Stimulated activated CD8-positive, alpha-beta memory T cell treated with anti-CD3 and anti-CD28 coated beads, Interleukin-15, amount 100 ng/mL, for 48 hours (primary cell): Measurements from ENCODE around the gene FABP6.
"Not testable (repeated sequence)": the region's sequence is repeated elsewhere in the genome, so short reads cannot be mapped to it uniquely, and the experiment has no call there.

Experiments
- DNase-seq, 2 donors: peaks; one replicate each; pipeline ENCODE4 v3.0.0-alpha.2; 2020; ENCODE audit warnings: low read depth in 2 of 2

The FABP6 gene, protein sequence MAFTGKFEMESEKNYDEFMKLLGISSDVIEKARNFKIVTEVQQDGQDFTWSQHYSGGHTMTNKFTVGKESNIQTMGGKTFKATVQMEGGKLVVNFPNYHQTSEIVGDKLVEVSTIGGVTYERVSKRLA

DNA sequence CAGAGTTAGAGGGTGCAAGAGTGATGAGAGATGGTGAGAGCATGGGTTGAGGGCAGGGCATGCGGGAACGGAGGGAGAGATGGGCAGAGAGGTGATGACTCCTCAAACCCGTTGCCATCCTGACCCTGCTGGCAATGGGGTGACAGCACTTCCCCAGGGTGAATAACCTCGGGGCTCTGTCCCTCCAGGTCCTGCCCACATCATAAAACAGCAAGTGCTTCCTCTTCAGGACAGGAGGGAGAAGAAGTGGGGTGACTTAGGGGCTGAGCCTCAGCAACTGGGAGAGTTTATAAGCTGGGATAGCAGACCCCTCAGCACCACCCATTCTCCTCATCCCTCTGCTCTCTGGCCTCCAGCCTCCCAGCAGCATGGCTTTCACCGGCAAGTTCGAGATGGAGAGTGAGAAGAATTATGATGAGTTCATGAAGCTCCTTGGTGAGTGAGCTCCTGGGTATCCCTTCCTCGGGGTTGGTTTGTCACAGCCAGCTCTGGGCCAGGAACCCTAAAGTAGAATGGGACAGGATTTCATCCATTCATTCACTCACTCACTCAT is at the start of gene FABP6:
FABP6 (plus strand) TSS at position 317 of the 553 bp plus-strand sequence; CDS start at position 369, 52 bp downstream.
- no peak for DNase-seq

GRCh38 chr5:160180931-160181330 is 48.4 kb upstream of the FABP6 start:
- DNase-seq, result no peak

GRCh38 chr5:160181965-160182622 is 47.2 kb upstream of the FABP6 start:
- no peak for DNase-seq

DNA sequence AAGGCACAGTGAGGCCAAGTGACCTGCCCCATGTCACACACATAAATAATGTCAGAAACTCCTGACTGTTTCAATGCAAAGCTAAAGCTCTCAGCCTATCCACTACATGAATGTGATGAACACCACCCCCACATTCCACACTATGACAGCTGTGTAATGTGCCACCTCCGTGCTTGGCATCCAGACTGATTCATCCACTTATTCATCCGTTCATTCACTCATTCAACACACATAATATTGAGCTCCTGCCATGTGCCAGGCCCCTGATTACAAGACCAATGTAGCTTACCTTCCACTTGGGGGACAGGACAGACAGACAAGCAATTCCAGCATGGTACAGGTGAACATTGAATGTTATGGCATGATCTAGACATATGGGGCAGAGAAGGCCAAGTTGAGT is 46.2 kb upstream of the FABP6 start:
- no peak for DNase-seq

- DNase-seq, result no peak
Observed at GRCh38 chr5:160185626-160186360, 43.5 kb upstream of the FABP6 start.

GRCh38 chr5:160186480-160186879 is 42.8 kb upstream of the FABP6 start:
- DNase-seq, result no peak

- DNase-seq, result no peak
Observed at GRCh38 chr5:160187091-160187490, 42.2 kb upstream of the FABP6 start.

GRCh38 chr5:160188141-160189015 is 40.9 kb upstream of the FABP6 start:
- no peak for DNase-seq

- DNase-seq, result no peak
Observed at GRCh38 chr5:160192424-160192823, 36.9 kb upstream of the FABP6 start.

DNA sequence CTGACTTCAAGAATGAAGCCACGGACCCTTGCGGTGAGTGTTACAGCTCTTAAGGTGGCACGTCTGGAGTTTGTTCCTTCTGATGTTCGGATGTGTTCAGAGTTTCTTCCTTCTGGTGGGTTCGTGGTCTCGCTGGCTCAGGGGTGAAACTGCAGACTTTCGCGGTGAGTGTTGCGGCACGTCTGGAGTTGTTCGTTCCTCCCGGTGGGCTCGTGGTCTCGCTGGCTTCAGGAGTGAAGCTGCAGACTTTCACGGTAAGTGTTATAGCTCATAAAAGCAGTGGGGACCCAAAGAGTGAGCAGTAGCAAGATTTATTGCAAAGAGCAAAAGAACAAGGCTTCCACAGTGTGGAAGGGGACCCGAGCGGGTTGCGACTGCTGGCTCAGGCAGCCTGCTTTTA is 36.2 kb upstream of the FABP6 start:
- not testable (repeated sequence) for DNase-seq

DNA sequence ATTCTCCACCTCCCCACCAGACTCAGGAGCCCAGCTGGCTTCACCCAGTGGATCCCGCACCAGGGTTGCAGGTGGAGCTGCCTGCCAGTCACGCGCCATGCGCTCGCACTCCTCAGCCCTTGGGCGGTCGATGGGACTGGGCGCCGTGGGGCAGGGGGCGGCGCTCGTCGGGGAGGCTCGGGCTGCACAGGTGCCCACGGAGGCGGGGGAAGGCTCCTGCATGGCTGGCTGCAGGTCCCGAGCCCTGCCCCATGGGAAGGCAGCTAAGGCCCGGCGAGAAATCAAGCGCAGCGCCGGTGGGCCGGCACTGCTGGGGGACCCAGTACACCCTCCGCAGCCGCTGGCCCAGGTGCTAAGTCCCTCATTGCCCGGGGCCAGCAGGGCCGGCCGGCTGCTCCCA is 35.5 kb upstream of the FABP6 start:
- not testable (repeated sequence) for DNase-seq

- no peak for DNase-seq
Observed at GRCh38 chr5:160197341-160198144, 31.8 kb upstream of the FABP6 start.

GRCh38 chr5:160198146-160198545 is 31.2 kb upstream of the FABP6 start:
- no peak for DNase-seq

DNA sequence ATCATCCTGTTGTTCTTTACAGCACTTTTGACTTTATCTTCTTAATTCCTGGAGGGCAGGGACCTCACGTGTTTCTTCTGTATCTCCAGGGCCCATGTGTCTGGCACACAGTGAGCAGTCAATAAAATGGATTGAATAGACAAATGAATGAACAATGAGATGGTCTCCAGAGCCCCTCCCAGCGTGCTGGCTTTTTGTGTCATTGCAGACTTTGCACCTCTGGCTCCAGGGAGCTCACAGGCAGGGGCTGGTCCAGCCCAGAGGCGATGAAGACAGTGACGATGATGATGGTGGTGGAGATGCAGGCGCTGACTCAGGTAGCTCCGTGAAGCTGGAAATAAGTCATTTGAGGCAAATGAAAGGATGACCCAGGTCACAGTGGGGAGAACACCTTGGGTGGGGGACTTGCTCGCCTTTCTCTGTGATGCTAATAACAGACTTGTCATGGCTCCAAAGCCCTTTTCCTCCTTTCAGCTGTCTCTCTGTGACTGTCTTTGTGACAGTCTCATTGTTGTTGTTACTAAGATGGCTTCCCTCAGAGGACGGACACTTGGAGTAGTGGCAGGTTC is 30.4 kb upstream of the FABP6 start:
- no peak for DNase-seq

- peak; percentile 52 to 56 for DNase-seq
Observed at GRCh38 chr5:160199410-160199911, 29.8 kb upstream of the FABP6 start.

DNA sequence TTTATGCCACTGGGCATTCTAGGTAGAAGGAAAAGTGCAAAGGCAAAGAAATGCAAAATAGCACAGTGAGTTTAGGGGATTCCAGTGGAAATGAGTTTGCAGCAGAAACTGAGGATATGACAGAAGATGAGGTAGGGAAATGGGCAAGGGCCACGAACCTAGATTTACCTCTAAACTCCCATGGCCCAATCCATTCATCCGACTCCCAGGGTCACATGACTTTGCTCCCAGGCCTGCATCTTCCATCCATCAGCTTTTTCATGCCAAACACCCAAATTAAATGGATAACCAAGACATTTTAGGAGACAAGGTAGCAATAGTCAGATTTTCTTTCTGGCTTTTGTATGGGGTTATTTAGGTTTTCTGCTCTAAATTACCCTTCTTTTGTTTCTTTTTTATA is 22.2 kb upstream of the FABP6 start:
- no peak for DNase-seq

DNA sequence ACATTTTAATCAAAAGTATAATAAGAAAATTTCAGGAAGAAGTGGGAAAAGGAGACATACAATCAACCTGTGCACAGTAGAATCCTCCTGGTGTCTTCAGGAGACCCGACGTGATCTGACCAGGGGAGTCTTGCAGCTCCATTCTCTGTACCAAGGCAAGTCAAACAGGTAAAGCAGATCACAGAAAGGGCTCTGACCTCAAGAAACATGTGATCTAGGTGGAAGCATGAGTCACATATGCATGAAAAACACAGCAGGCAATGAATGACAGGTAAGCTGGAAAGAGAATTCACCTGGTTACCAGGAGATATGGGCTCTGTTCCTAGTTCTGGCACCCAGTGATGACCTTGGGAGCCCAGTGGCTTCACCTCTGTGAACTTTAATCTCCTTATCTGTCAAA is 19.4 kb upstream of the FABP6 start:
- no peak for DNase-seq

DNA sequence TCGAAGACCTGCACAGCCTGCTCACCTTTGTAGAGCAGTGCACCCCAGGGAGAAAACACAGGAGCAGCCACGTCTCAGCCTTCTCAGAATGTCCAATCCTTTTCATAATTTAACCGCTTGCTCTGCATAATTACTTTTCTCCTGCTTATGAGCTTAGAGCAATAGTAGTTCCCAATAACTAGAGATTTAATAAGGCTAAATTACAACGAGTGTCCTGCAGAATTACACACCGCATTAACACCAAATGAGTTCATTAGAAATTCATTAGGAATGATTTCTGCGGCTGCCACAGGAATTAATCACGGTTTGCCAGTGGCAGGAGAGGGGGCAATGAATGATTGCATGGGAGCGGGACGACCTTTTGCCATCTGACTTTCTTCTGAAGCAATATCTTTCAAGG is 18.7 kb upstream of the FABP6 start:
- DNase-seq, result no peak

DNA sequence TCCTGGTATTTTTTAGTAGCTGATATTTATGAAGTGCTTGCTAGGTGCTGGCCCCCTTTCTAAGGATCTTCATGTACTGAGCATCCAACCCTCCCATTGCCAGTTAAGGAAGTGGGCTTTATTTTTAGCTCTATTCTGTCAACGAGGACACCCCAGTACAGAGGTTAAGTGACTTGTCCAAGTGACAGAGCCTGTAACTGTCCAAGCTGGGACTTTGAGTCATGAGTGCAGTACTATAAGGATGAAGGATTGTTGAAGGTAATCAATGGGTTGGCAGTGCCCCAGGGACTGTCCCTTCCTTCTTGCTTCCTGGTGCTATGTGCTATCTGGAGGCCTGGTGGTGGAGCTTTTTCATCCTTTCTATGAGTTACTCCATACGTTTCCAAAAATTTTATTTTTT is 18.0 kb upstream of the FABP6 start:
- DNase-seq, result no peak

- DNase-seq, result no peak
Observed at GRCh38 chr5:160213537-160213936, 15.8 kb upstream of the FABP6 start.
